ENCODE data around the gene INTS14.
"Not testable (repeated sequence)": the region's sequence is repeated elsewhere in the genome, so short reads cannot be mapped to it uniquely, and the experiment has no call there.

The INTS14 gene

GRCh38 chr15:65578904-65579728 lies 31.8 kb downstream of the INTS14 start:
- no peak for DNase-seq (ENCODE audit: low spot score)

- no peak for DNase-seq (ENCODE audit: low spot score)
Measured at GRCh38 chr15:65577129-65577996, 33.6 kb downstream of the INTS14 start.

GRCh38 chr15:65576664-65577063 lies 34.3 kb downstream of the INTS14 start:
- DNase-seq (ENCODE audit: low spot score): no peak

DNA sequence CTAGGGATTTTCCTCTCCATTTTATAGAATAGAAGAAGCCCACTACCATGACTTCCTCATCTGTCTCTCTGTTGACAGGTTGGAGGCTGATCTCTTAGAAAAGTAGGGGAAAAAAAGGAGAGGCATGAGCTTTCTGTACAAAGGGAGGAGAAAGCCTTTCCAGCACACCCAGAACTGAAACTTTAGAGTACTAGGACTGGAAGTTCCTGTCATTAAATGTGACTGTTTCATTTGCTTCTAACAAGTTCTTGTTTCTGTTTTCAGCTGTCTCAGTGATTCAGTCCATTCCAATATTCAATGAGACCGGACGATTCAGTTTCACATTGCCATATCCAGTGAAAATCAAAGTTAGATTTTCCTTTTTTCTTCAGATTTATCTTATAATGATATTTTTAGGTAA lies 39.0 kb downstream of the INTS14 start:
- DNase-seq (ENCODE audit: low spot score): no peak

GRCh38 chr15:65569728-65570127 lies 41.2 kb downstream of the INTS14 start:
- no peak for DNase-seq (ENCODE audit: low spot score)

DNA sequence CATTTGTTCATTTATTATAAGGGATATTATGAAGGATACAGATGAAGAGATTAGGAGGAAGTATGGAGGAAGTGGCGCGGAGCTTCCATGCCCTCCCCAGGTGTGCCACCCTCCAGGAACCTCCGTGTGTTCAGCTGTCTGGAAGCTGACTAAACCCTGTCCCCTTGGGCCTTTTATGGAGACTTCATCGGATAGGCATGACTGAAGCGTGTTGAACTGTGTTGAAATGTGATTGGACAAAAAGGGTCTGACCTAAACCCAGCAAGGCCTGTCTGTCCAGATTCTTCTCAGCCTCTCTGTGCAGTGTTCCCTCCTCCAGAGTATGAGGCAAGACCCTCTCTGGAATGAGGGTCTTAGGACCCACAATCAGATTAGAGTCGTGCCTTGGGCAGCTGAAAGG lies 49.0 kb downstream of the INTS14 start:
- DNase-seq (ENCODE audit: low spot score): no peak

- DNase-seq (ENCODE audit: low spot score): no peak
Measured at GRCh38 chr15:65559941-65560340, 51.0 kb downstream of the INTS14 start.

DNA sequence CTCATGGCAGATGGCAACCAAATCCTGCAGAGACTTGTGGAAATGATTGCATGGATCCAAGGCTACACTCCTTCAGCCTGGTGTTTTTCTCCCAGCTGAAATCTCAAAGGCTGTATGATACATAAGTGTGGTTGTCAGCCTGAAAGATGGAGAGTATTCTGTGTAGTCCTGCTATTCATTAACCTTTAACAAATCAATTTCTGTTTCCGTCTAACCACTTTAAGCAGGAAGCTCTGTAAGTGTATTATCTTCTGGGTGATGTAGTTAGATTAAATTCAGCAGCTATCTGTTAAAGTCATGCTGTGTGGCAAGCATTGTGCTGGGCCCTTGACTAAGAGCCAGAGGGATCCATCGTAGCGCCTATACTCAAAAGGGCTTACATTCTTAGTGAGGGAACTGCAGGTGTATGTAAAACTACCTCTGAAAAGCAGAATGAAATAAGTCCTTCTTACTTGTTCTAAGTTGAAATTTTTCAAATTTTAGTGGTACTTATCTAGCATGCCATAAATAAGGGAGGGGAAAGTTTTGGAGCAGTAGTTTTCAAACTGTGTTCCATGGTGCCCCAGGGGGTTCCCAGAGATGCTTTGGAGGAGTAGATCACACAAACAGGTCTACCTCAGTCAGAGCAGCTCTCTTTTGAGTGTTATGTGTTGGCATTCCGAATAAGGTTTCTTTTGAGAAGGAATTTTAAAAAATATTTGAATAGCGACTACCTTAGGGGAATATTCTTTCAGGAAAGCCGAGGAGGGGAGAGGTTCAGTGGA lies 51.8 kb downstream of the INTS14 start:
- DNase-seq (ENCODE audit: low spot score): no peak

DNA sequence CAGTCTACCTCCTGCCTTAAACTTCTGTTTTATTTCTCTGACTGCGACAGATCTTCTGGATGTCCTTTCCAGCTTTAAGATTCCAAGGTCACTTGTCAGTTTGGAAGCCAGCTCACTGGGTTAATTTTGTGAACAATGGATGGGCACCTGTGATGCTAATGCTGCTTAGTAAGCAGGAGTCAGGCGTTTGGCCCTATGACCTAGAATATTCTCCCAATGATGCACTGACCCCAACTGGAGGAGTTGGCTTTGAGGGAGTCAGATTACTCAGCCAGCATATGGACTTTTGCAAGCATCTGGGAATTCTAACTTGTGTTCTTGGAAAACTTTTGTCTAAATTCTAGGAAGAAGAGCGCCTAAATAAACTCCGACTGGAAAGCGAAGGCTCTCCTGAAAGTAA lies 52.6 kb downstream of the INTS14 start:
- DNase-seq (ENCODE audit: low spot score): no peak

- no peak for DNase-seq (ENCODE audit: low spot score)
Measured at GRCh38 chr15:65556622-65557021, 54.3 kb downstream of the INTS14 start.

- no peak for DNase-seq (ENCODE audit: low spot score)
Measured at GRCh38 chr15:65553691-65554090, 57.2 kb downstream of the INTS14 start.

GRCh38 chr15:65552851-65553250 lies 58.1 kb downstream of the INTS14 start:
- not testable (repeated sequence) for DNase-seq (ENCODE audit: low spot score)

- DNase-seq (ENCODE audit: low spot score): peak; percentile 49
Measured at GRCh38 chr15:65551183-65551582, 59.7 kb downstream of the INTS14 start.

DNA sequence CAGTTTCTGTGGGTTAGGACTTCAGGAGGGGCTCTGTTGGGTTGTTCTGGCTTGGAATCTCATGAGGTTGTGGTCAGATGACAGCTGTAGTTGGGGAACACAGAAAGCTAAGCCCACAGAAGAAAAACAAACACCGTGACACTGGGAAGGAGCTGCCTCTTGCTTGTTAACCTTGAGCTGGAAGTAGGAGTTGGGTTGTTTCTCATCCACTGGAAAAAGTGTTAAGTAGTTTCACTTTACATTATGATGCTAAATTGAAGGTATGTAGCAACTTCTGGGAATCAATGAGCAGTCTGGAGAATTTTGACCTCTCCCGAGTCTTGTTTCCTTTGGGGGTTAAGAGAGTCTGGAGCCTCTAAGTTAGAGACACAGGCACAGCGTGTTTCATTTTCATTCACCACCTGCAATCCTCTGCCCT lies 60.2 kb downstream of the INTS14 start:
- peak; percentile 24 for DNase-seq (ENCODE audit: low spot score)

DNA sequence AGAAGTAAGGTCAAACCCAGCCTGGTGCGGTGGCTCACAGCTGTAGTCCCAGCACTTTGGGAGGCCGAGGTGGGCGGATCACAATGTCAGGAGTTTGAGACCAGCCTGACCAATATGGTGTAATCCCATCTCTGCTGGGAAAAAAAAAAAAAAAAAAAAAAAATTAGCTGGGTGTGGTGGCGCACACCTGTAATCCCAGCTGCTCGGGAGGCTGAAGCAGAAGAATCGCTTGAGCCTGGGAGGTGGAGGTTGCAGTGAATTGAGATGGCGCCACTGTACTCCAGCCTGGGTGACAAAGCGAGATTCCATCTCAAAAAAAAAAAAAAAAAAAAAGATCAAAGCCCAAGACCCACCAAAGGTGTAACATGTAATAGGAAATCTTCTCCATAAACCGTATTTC lies 61.6 kb downstream of the INTS14 start:
- DNase-seq (ENCODE audit: low spot score): not testable (repeated sequence)

DNA sequence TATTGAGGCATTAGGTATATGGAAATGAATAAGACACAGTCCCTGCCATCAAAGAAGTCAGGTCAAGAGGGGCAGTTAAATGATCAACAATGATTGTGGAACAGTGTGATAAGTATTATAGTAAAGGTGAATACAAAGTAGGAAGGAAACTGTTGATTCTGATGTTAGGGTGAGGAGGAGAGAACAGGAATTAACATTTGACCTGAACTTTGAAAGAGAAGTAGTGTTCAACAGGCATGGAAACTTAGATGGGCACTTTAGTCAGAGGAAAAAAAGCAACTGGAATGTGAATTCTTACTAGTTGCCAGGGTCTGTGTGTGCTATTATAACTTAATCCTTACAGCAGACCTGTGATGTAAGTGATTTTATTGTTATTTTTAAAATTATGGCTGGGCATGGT lies 63.1 kb downstream of the INTS14 start:
- DNase-seq (ENCODE audit: low spot score): no peak

- DNase-seq (ENCODE audit: low spot score): no peak
Measured at GRCh38 chr15:65541231-65541820, 69.6 kb downstream of the INTS14 start.

GRCh38 chr15:65540314-65540713 lies 70.6 kb downstream of the INTS14 start:
- DNase-seq (ENCODE audit: low spot score): no peak

DNA sequence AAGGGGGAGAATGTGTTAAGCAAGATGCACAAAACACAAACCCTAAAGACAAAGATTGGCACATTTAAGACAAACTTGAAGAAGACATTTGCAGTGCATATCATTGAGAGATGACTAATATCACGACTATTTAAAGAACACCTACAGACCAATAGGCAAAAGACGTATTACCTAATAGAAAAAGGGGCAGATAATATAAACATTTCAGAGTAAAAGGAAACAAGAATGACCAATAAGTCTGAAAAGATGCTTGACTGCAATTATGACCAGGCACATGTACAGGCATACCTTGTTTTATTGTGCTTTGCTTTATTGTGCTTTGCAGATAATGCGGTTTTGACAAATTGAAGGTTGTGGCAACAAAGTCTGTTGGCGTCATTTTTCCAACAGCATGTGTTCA lies 75.7 kb downstream of the INTS14 start:
- DNase-seq (ENCODE audit: low spot score): no peak

GRCh38 chr15:65533057-65533756 lies 77.7 kb downstream of the INTS14 start:
- peak; percentile 25 for DNase-seq (ENCODE audit: low spot score)

- DNase-seq (ENCODE audit: low spot score): peak; percentile 13
Measured at GRCh38 chr15:65532738-65533051, 78.2 kb downstream of the INTS14 start.

Data from hematopoietic multipotent progenitor cell treated with erythropoietin and hydrocortisone succinate and interleukin-3 and kit ligand, for 17 days (in vitro differentiated cells).